Endothelial cell of umbilical vein (primary cell): Measurements from ENCODE around the gene USH2A.

ENCODE experiments used
- CTCF ChIP-seq, 2 donors: IDR thresholded peaks; 1 replicate in 1 of 2; 2 replicates in 1 of 2; pipeline ENCODE4 v1.5.1; 2011; ENCODE audit warnings: low read length in 2 of 2, mild to moderate bottlenecking in 2 of 2, moderate library complexity in 2 of 2, control low read depth in 1 of 2, inconsistent platforms in 1 of 2, low read depth in 1 of 2; ENCODE audit not compliant: insufficient read depth in 1 of 2; ENCODE audit errors: extremely low read depth in 1 of 2
- MAX ChIP-seq: IDR thresholded peaks from 2 replicates; pipeline ENCODE4 v1.6.1; 2011; ENCODE audit not compliant: insufficient read depth, insufficient read length
- POLR2A ChIP-seq: IDR thresholded peaks from 2 replicates; pipeline ENCODE4 v1.6.1; 2012; ENCODE audit warnings: low read depth, mild to moderate bottlenecking, control low read depth, low read length
- POLR2AphosphoS5 ChIP-seq: IDR thresholded peaks from 2 replicates; pipeline ENCODE4 v1.6.1; 2012; ENCODE audit warnings: low read depth, mild to moderate bottlenecking, control low read depth, low read length, moderate library complexity; ENCODE audit not compliant: insufficient read depth

GRCh38 chr1:215667761-215668160, 755.5 kb downstream of the USH2A start:
- TF ChIP-seq CTCF (IDR thresholded peaks at IDR 0.05; ENCODE audit: extremely low read depth in 1 of 2, insufficient read depth in 1 of 2, low read depth in 1 of 2, low read length in 2 of 2) (no peak), MAX (no peak), POLR2AphosphoS5 (no peak), POLR2A (no peak)
